Panc1 (cell line): ENCODE measurements around the gene PRAMEF17.
"Not testable (repeated sequence)": the region's sequence is repeated elsewhere in the genome, so short reads cannot be mapped to it uniquely, and the experiment has no call there.

Experiments
- TF ChIP-seq, protein P1 (sequence below): fragments of 450-650 bp; IDR thresholded peaks from 2 replicates; pipeline ENCODE4 v1.5.1; 2017; ENCODE audit warnings: mild to moderate bottlenecking
- TF ChIP-seq, protein P2 (sequence below), 2 experiments: IDR thresholded peaks; 2 replicates each; pipeline ENCODE4 v1.6.1; 2011 to 2012; ENCODE audit warnings: low read depth in 2 of 2, control low read depth in 1 of 2, low read length in 1 of 2, mild to moderate bottlenecking in 1 of 2, moderate library complexity in 1 of 2; ENCODE audit not compliant: insufficient read depth in 1 of 2

DNA sequence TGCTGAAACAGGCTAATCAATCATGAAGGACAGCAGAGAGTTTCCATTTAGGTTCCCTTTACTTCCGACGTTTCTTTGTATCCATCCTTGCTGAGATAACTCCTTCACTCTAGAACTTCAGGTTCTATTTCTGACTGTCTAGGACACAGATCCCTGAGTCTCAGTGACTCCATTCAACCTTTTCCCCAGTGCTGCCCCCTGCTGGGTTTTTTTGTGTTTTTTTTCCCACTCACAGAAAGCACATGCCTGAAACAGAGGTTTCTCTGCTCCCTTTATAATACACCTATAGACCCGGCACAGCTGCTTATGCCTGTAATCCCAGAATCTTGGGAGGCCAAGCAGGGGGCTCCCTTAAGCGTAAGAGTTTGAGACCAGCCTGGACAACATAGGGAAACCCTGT lies 20.9 kb upstream of the PRAMEF17 start:
- TF ChIP-seq, protein P1, sequence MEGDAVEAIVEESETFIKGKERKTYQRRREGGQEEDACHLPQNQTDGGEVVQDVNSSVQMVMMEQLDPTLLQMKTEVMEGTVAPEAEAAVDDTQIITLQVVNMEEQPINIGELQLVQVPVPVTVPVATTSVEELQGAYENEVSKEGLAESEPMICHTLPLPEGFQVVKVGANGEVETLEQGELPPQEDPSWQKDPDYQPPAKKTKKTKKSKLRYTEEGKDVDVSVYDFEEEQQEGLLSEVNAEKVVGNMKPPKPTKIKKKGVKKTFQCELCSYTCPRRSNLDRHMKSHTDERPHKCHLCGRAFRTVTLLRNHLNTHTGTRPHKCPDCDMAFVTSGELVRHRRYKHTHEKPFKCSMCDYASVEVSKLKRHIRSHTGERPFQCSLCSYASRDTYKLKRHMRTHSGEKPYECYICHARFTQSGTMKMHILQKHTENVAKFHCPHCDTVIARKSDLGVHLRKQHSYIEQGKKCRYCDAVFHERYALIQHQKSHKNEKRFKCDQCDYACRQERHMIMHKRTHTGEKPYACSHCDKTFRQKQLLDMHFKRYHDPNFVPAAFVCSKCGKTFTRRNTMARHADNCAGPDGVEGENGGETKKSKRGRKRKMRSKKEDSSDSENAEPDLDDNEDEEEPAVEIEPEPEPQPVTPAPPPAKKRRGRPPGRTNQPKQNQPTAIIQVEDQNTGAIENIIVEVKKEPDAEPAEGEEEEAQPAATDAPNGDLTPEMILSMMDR = peak; percentile 51; the same call in 1 of the 2 replicates
- TF ChIP-seq, protein P2, sequence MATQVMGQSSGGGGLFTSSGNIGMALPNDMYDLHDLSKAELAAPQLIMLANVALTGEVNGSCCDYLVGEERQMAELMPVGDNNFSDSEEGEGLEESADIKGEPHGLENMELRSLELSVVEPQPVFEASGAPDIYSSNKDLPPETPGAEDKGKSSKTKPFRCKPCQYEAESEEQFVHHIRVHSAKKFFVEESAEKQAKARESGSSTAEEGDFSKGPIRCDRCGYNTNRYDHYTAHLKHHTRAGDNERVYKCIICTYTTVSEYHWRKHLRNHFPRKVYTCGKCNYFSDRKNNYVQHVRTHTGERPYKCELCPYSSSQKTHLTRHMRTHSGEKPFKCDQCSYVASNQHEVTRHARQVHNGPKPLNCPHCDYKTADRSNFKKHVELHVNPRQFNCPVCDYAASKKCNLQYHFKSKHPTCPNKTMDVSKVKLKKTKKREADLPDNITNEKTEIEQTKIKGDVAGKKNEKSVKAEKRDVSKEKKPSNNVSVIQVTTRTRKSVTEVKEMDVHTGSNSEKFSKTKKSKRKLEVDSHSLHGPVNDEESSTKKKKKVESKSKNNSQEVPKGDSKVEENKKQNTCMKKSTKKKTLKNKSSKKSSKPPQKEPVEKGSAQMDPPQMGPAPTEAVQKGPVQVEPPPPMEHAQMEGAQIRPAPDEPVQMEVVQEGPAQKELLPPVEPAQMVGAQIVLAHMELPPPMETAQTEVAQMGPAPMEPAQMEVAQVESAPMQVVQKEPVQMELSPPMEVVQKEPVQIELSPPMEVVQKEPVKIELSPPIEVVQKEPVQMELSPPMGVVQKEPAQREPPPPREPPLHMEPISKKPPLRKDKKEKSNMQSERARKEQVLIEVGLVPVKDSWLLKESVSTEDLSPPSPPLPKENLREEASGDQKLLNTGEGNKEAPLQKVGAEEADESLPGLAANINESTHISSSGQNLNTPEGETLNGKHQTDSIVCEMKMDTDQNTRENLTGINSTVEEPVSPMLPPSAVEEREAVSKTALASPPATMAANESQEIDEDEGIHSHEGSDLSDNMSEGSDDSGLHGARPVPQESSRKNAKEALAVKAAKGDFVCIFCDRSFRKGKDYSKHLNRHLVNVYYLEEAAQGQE (IDR thresholded peaks at IDR 0.05; ENCODE audit: insufficient read depth in 1 of 2, low read depth in 2 of 2, low read length in 1 of 2) = not testable (repeated sequence)
